H1 (cell line): ENCODE data around the gene MSANTD3. TPM values are rescaled to one million over a fixed set of nuclear protein-coding genes. Genes with fewer than 3 reads are reported as not detected.

Experiments used
- CTCF ChIA-PET: fragments of 300-600 bp; sonication (Branson Sonifier 250); formaldehyde crosslinking; loops from one replicate; lab custom pipeline; 2021; ENCODE audit not compliant: partially characterized antibody; lab: Charles Lee
- POLR2A ChIA-PET: fragments of 300-600 bp; sonication (Branson Sonifier 250); formaldehyde crosslinking; loops from one replicate; lab custom pipeline; 2021; ENCODE audit warnings: inconsistent platforms; ENCODE audit not compliant: partially characterized antibody; lab: Charles Lee
- DNase-seq, 2 experiments: peaks; one replicate each; pipeline versions ENCODE4 v3.0.0 to v3.0.0-alpha.2; 2010 to 2022; ENCODE audit warnings: low spot score in 2 of 2, low read depth in 1 of 2, mixed read lengths in 1 of 2
- FAIRE-seq: peaks from 2 replicates; lab custom pipeline; 2011; peaks lifted over from hg19 to GRCh38; lab: Jason Lieb, UNC
- H2AFZ ChIP-seq: 2 replicates; pipeline ENCODE4 v1.8.1; 2012; ENCODE audit warnings: low read length, inconsistent platforms
- H2AK5ac ChIP-seq: 2 replicates; pipeline ENCODE4 v1.6.1; 2013; ENCODE audit warnings: low read depth, low read length
- H2BK120ac ChIP-seq: replicated peaks from 2 replicates; pipeline ENCODE3; 2013; ENCODE audit warnings: low read depth, low read length, inconsistent platforms
- H2BK12ac ChIP-seq: 2 replicates; pipeline ENCODE4 v1.6.1; 2013; ENCODE audit warnings: low read depth, low read length
- H2BK15ac ChIP-seq: 2 replicates; pipeline ENCODE4 v1.6.1; 2013; ENCODE audit warnings: low read length
- H2BK20ac ChIP-seq: 2 replicates; pipeline ENCODE4 v1.6.1; 2013; ENCODE audit warnings: low read length
- H2BK5ac ChIP-seq: 2 replicates; pipeline ENCODE4 v1.6.1; 2013; ENCODE audit warnings: low read depth, low read length
- H3K14ac ChIP-seq: 2 replicates; pipeline ENCODE4 v1.6.1; 2013; ENCODE audit warnings: inconsistent platforms; ENCODE audit not compliant: insufficient read length
- H3K18ac ChIP-seq: 2 replicates; pipeline ENCODE4 v1.6.1; 2013; ENCODE audit warnings: low read length; ENCODE audit errors: extremely low read depth
- H3K23ac ChIP-seq: 2 replicates; pipeline ENCODE4 v1.6.1; 2013; ENCODE audit warnings: inconsistent platforms; ENCODE audit not compliant: insufficient read length
- H3K23me2 ChIP-seq: 2 replicates; pipeline ENCODE4 v1.6.1; 2013; ENCODE audit warnings: low read depth, low read length
- H3K27ac ChIP-seq: 2 replicates; pipeline ENCODE4 v1.6.1; 2011; ENCODE audit warnings: low read depth, low read length, inconsistent platforms
- H3K27me3 ChIP-seq, 4 experiments: replicated peaks in 1 of 4; 1 replicate in 1 of 4; 2 replicates in 3 of 4; pipeline versions ENCODE4 v1.6.1 to v1.8.1; 2011 to 2013; ENCODE audit warnings: low read length in 3 of 4, mild to moderate bottlenecking in 3 of 4, inconsistent platforms in 2 of 4, mixed read lengths in 2 of 4, moderate library complexity in 1 of 4; ENCODE audit not compliant: control insufficient read depth in 3 of 4, insufficient read depth in 3 of 4; ENCODE audit errors: extremely low read depth in 1 of 4
- H3K36me3 ChIP-seq, 4 experiments: 2 replicates each; pipeline versions ENCODE4 v1.6.1 to v1.8.1; 2011 to 2013; ENCODE audit warnings: mild to moderate bottlenecking in 4 of 4, low read length in 3 of 4, moderate library complexity in 2 of 4, control low read depth in 1 of 4, inconsistent platforms in 1 of 4; ENCODE audit not compliant: insufficient read depth in 4 of 4, control insufficient read depth in 2 of 4
- H3K4ac ChIP-seq: replicated peaks from 2 replicates; pipeline ENCODE3; 2013; ENCODE audit warnings: low read length, low read depth, mixed read lengths, inconsistent platforms; ENCODE audit not compliant: insufficient read length
- H3K4me1 ChIP-seq, 4 experiments: replicated peaks in 1 of 4; 1 replicate in 1 of 4; 2 replicates in 3 of 4; pipeline versions ENCODE4 v1.6.1 to v1.8.1; 2011 to 2013; ENCODE audit warnings: low read length in 3 of 4, inconsistent platforms in 2 of 4, mixed read lengths in 1 of 4; ENCODE audit not compliant: insufficient read depth in 4 of 4, control insufficient read depth in 3 of 4
- H3K4me2 ChIP-seq, 2 experiments: 2 replicates each; pipeline versions ENCODE4 v1.6.1 to v1.8.1; 2011 to 2013; ENCODE audit warnings: low read depth in 2 of 2, low read length in 2 of 2, control low read depth in 1 of 2, inconsistent platforms in 1 of 2, mild to moderate bottlenecking in 1 of 2; ENCODE audit not compliant: insufficient read depth in 1 of 2
- H3K4me3 ChIP-seq, 4 experiments: fragments of 200-600, 300-600 bp in 1 of 4; sonication (generic), shearing (Covaris generic), sonication (Bioruptor Twin) in 1 of 4; 2 replicates each; pipeline versions ENCODE4 v1.5.1 to v1.8.1; 2011 to 2016; ENCODE audit warnings: low read length in 4 of 4, low read depth in 3 of 4, control low read depth in 2 of 4, inconsistent platforms in 2 of 4, mild to moderate bottlenecking in 2 of 4, mixed read lengths in 1 of 4, moderate library complexity in 1 of 4; ENCODE audit not compliant: insufficient read depth in 2 of 4; ENCODE audit errors: extremely low read depth in 1 of 4
- H3K56ac ChIP-seq: replicated peaks from 2 replicates; pipeline ENCODE3; 2013; ENCODE audit warnings: low read depth, mild to moderate bottlenecking, mixed read lengths, low read length, inconsistent platforms; ENCODE audit not compliant: insufficient read length
- H3K79me1 ChIP-seq: 2 replicates; pipeline ENCODE4 v1.6.1; 2013; ENCODE audit warnings: low read depth, low read length, control low read depth
- H3K79me2 ChIP-seq, 2 experiments: 2 replicates each; pipeline versions ENCODE4 v1.6.1 to v1.8.1; 2012 to 2013; ENCODE audit warnings: low read length in 2 of 2, mild to moderate bottlenecking in 2 of 2, inconsistent platforms in 1 of 2; ENCODE audit not compliant: insufficient read depth in 2 of 2, control insufficient read depth in 1 of 2
- H3K9ac ChIP-seq, 4 experiments: replicated peaks in 1 of 4; 1 replicate in 1 of 4; 2 replicates in 3 of 4; pipeline versions ENCODE4 v1.6.1 to v1.8.1; 2011 to 2013; ENCODE audit warnings: low read depth in 3 of 4, low read length in 3 of 4, control low read depth in 2 of 4, mild to moderate bottlenecking in 2 of 4, moderate library complexity in 2 of 4, inconsistent platforms in 1 of 4; ENCODE audit errors: extremely low read depth in 1 of 4
- H3K9me3 ChIP-seq, 2 experiments: 2 replicates each; pipeline versions ENCODE4 v1.6.1 to v1.8.1; 2012 to 2013; ENCODE audit warnings: mild to moderate bottlenecking in 2 of 2, moderate library complexity in 2 of 2, control low read depth in 1 of 2, inconsistent platforms in 1 of 2, low read depth in 1 of 2, low read length in 1 of 2, mixed read lengths in 1 of 2; ENCODE audit not compliant: insufficient read depth in 2 of 2
- H4K20me1 ChIP-seq, 2 experiments: replicated peaks in 1 of 2; 2 replicates each; pipeline versions ENCODE3 to v1.8.1; 2011 to 2013; ENCODE audit warnings: inconsistent platforms in 2 of 2, low read length in 2 of 2, mild to moderate bottlenecking in 1 of 2; ENCODE audit not compliant: insufficient read depth in 2 of 2, control insufficient read depth in 1 of 2
- H4K5ac ChIP-seq: 2 replicates; pipeline ENCODE4 v1.6.1; 2013; ENCODE audit warnings: low read length, low read depth, mixed read lengths, inconsistent platforms; ENCODE audit not compliant: insufficient read length
- H4K8ac ChIP-seq: 2 replicates; pipeline ENCODE4 v1.8.0; 2013; ENCODE audit warnings: mild to moderate bottlenecking, moderate library complexity, low read length, inconsistent platforms; ENCODE audit not compliant: insufficient read depth; ENCODE audit errors: extremely low read depth
- H4K91ac ChIP-seq: replicated peaks from 2 replicates; pipeline ENCODE3; 2013; ENCODE audit warnings: low read length, mixed read lengths, inconsistent platforms; ENCODE audit not compliant: insufficient read length
- HDAC2 ChIP-seq, 2 experiments: fragments of 300-600 bp in 1 of 2; sonication (generic) in 1 of 2; IDR thresholded peaks; 2 replicates each; pipeline ENCODE4 v1.6.1; 2011 to 2012; ENCODE audit warnings: low read depth in 2 of 2, low read length in 2 of 2, mild to moderate bottlenecking in 2 of 2, moderate library complexity in 2 of 2, borderline replicate concordance in 1 of 2, inconsistent platforms in 1 of 2
- JUN ChIP-seq: IDR thresholded peaks from 2 replicates; pipeline ENCODE4 v1.6.1; 2011; ENCODE audit warnings: low read depth, mild to moderate bottlenecking, improper control_type of control experiment, low read length
- JUND ChIP-seq: IDR thresholded peaks from 2 replicates; pipeline ENCODE4 v1.6.1; 2011; ENCODE audit warnings: mild to moderate bottlenecking, improper control_type of control experiment, low read length
- POLR2AphosphoS5 ChIP-seq: IDR thresholded peaks from 2 replicates; pipeline ENCODE4 v1.6.1; 2011; ENCODE audit warnings: low read depth, low read length
- POU5F1 ChIP-seq: IDR thresholded peaks from 2 replicates; pipeline ENCODE4 v1.6.1; 2011; ENCODE audit warnings: low read depth, mild to moderate bottlenecking, low read length, moderate library complexity
- RFX5 ChIP-seq: IDR thresholded peaks from 2 replicates; pipeline ENCODE4 v1.6.1; 2011; ENCODE audit warnings: low read depth, low read length, improper control_type of control experiment, borderline replicate concordance
- RXRA ChIP-seq: IDR thresholded peaks from 2 replicates; pipeline ENCODE4 v1.6.1; 2011; ENCODE audit warnings: low read depth, mild to moderate bottlenecking, low read length, moderate library complexity; ENCODE audit not compliant: insufficient read depth
- SUZ12 ChIP-seq: fragments of 200-600 bp; sonication (generic); IDR thresholded peaks from 2 replicates; pipeline ENCODE4 v1.6.1; 2012; ENCODE audit warnings: mild to moderate bottlenecking, inconsistent platforms, low read length, moderate library complexity, mixed read lengths
- TEAD4 ChIP-seq: IDR thresholded peaks from 2 replicates; pipeline ENCODE4 v1.6.1; 2012; ENCODE audit warnings: low read depth, low read length, inconsistent platforms, mixed read lengths
- WGBS, 2 experiments: shearing (Covaris generic) in 1 of 2; methylation state at CpG; one replicate each; pipeline versions ENCODE4 v1.1.6 to v1.1.7; 2013 to 2015; ENCODE audit warnings: low lambda C conversion rate in 2 of 2, mixed read lengths in 2 of 2, inconsistent platforms in 1 of 2, low coverage in 1 of 2, missing lambda C conversion rate in 1 of 2; ENCODE audit not compliant: insufficient replicate concordance in 2 of 2, insufficient coverage in 1 of 2, insufficient read length in 1 of 2; ENCODE audit errors: extremely low coverage in 1 of 2, missing lambda C conversion rate in 1 of 2; 5-methylcytosine and 5-hydroxymethylcytosine counted together
- polyA plus RNA-seq, 7 experiments: library from polyadenylated mRNA; depleted of rRNA in 3 of 7; stranded (reverse) in 5 of 7; unstranded in 2 of 7; fragments of >200 nt in 5 of 7; fragments of 200-250 nt in 2 of 7; gene quantifications; 1 replicate in 5 of 7; 2 replicates in 1 of 7; 4 replicates in 1 of 7; pipeline versions ENCODE4 v1.2.1 to v1.2.3, GENCODE V29; 2011 to 2013; ENCODE audit warnings: missing spikeins in 2 of 7, mixed read lengths in 2 of 7
- total RNA-seq: library from RNA; stranded (reverse); fragmentation: NEBNext Ultra II Directional; extraction: Animal tissue kit (Norgen Biotek cat#: 25700); gene quantifications from 2 replicates; pipeline ENCODE4 v1.2.1, GENCODE V29; 2021
- TF ChIP-seq, protein P1 (sequence below): IDR thresholded peaks from 2 replicates; pipeline ENCODE4 v1.6.1; 2012; ENCODE audit warnings: inconsistent platforms

Gene MSANTD3
- total and polyA plus RNA-seq, 2 of the 8 experiments (the other 6 are each of a cell fraction or from before 2014, with no cell fraction given): 12.0 to 41.3 TPM

DNA sequence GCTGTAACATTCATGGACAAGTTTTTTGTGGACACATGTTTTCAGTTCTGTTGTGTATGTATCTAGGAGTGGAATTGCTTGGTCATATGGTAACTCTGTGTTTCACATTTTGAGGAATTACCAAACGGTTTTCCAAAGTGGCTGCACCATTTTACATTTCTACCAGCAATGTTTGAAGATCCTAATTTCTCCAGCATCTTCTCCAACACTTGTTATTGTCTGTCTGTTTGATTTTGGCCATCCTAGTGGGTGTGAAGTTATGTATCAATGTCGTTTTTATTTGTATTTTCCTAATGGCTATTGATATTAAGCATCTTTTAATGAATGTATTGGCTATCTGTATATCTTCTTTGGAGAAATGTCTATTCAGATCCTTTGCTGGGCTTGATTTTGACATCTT, 52.9 kb downstream of the MSANTD3 start:
- POLR2A ChIA-PET: interaction anchor here (1.0 kb wide), 1 partner anchor 10 kb away, joined by 3 read pairs; no protein-coding TSS in a partner anchor

More for the DNA sequence above, 52.9 kb downstream of the MSANTD3 start:
- Histone ChIP-seq H3K4me1 (peaks cover 0 to 8% (median 5%) of the 10 kb centered on the region in 4 experiments; a peak in 4 of 7 replicates), H3K27ac (no peak overlapping the region), H2AK5ac (no peak overlapping the region), H3K23ac (no peak overlapping the region), H4K20me1 (peaks cover 24 to 25% of the 10 kb centered on the region in 2 experiments), H2BK120ac (no peak overlapping the region), H4K91ac (no peak overlapping the region), H4K5ac (no peak overlapping the region), H3K36me3 (peaks cover 0 to 3% (median 0%) of the 10 kb centered on the region in 4 experiments; a peak in 1 of 8 replicates), H3K4me2 (no peak overlapping the region), H3K18ac (no peak overlapping the region), H3K9ac (no peak overlapping the region), H3K4me3 (no peak overlapping the region), H3K56ac (no peak overlapping the region), H2BK12ac (no peak overlapping the region), H3K14ac (no peak overlapping the region), H3K79me2 (peaks cover 65 to 99% of the 10 kb centered on the region in 2 experiments), H2BK5ac (no peak overlapping the region), H3K27me3 (no peaks in the 10 kb centered on the region), H2BK15ac (no peak overlapping the region), H2BK20ac (no peak overlapping the region), H3K79me1 (peaks cover 10% of the 10 kb centered on the region), H3K23me2 (peaks cover 3% of the 10 kb centered on the region; the same call in 1 of the 2 replicates), H3K9me3 (no peaks in the 10 kb centered on the region), H2AFZ (no peak overlapping the region), H3K4ac (no peak overlapping the region), H4K8ac (no peak overlapping the region)
- TF ChIP-seq POU5F1 (no peak), HDAC2 (IDR thresholded peaks at IDR 0.05; ENCODE audit: borderline replicate concordance in 1 of 2, low read depth in 2 of 2, low read length in 2 of 2) (no peak), SUZ12 (no peak), RXRA (no peak), JUN (no peak), RFX5 (no peak), POLR2AphosphoS5 (no peak), TEAD4 (no peak), JUND (no peak)
- TF ChIP-seq, protein P1, sequence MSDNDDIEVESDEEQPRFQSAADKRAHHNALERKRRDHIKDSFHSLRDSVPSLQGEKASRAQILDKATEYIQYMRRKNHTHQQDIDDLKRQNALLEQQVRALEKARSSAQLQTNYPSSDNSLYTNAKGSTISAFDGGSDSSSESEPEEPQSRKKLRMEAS: no peak
- DNase-seq (no peak), FAIRE-seq (no peak)
- CTCF ChIA-PET: interaction anchor here (1.0 kb wide), 1 partner anchor 26 kb away, joined by 3 read pairs; no protein-coding TSS in a partner anchor
- 84% methylated on average over 2 of the region's 2 CpGs; no CpG with 5 or more reads in 1 of the 2 experiments for WGBS, 2 experiments
